Panc1 (cell line): ENCODE measurements around the gene CDKN1C. TPM values are rescaled to one million over a fixed set of nuclear protein-coding genes. Genes with fewer than 3 reads are reported as not detected.
A peak's percentile ranks its signal among the peaks of the same experiment; 100 is the strongest.

ENCODE experiments used
- ATAC-seq: fragments of 200-7000 bp; cut with Tn5 transposase; 2 replicates; pipeline ENCODE4 v1.9.1; 2020; ENCODE audit warnings: mild to moderate bottlenecking, moderate library complexity
- BruUV-seq: library from RNA; stranded (reverse); fragments of 400-500 nt; replicated peaks from 2 replicates; lab custom pipeline; 2021; lab: Mats Ljungman, UMichigan
- CTCF ChIA-PET: fragments of 300-600 bp; sonication (Branson Sonifier 250); formaldehyde crosslinking; loops from one replicate; lab custom pipeline; 2022; ENCODE audit warnings: antibody characterized with exemption; lab: Charles Lee
- POLR2A ChIA-PET: fragments of 300-600 bp; sonication (Branson Sonifier 250); formaldehyde crosslinking; loops from one replicate; lab custom pipeline; 2022; ENCODE audit warnings: antibody characterized with exemption; lab: Charles Lee
- DNase-seq: peaks from one replicate; pipeline ENCODE4 v3.0.0-alpha.2; 2010; ENCODE audit warnings: low read depth, low spot score
- H3K27ac ChIP-seq: 2 replicates; pipeline ENCODE4 v1.5.1; 2011; ENCODE audit warnings: mild to moderate bottlenecking, low read length, inconsistent platforms
- H3K27me3 ChIP-seq: fragments of 200-500 bp; sonication (Bioruptor generic); 2 replicates; pipeline ENCODE4 v1.6.0; 2014; ENCODE audit warnings: low read length, inconsistent platforms; ENCODE audit not compliant: control insufficient read depth, insufficient read depth
- H3K36me3 ChIP-seq: fragments of 200-500 bp; sonication (Bioruptor generic); 2 replicates; pipeline ENCODE4 v1.5.1; 2014; ENCODE audit warnings: inconsistent platforms, mild to moderate bottlenecking, low read length, moderate library complexity; ENCODE audit not compliant: control insufficient read depth, insufficient read depth
- H3K4me1 ChIP-seq: 2 replicates; pipeline ENCODE4 v1.5.1; 2011; ENCODE audit warnings: inconsistent platforms, mild to moderate bottlenecking, low read length, moderate library complexity; ENCODE audit not compliant: control insufficient read depth, insufficient read depth
- H3K4me3 ChIP-seq, 2 experiments: 2 replicates each; pipeline ENCODE4 v1.5.1; 2011 to 2012; ENCODE audit warnings: low read depth in 2 of 2, low read length in 2 of 2, mild to moderate bottlenecking in 2 of 2, inconsistent platforms in 1 of 2, moderate library complexity in 1 of 2
- H3K9me3 ChIP-seq: fragments of 200-500 bp; sonication (Bioruptor generic); 2 replicates; pipeline ENCODE4 v1.5.1; 2014; ENCODE audit warnings: low read depth, mild to moderate bottlenecking, inconsistent platforms, low read length, moderate library complexity; ENCODE audit not compliant: control insufficient read depth, insufficient read depth
- CTCF ChIP-seq: fragments of 450-650 bp; IDR thresholded peaks from 2 replicates; pipeline ENCODE4 v1.5.1; 2017; ENCODE audit warnings: mild to moderate bottlenecking
- POLR2AphosphoS5 ChIP-seq: IDR thresholded peaks from 2 replicates; pipeline ENCODE4 v1.6.1; 2012; ENCODE audit warnings: mild to moderate bottlenecking, low read depth, low read length, moderate library complexity
- REST ChIP-seq, 2 experiments: IDR thresholded peaks; 2 replicates each; pipeline ENCODE4 v1.6.1; 2011 to 2012; ENCODE audit warnings: low read depth in 2 of 2, control low read depth in 1 of 2, low read length in 1 of 2, mild to moderate bottlenecking in 1 of 2, moderate library complexity in 1 of 2; ENCODE audit not compliant: insufficient read depth in 1 of 2
- SIN3A ChIP-seq: IDR thresholded peaks from 2 replicates; pipeline ENCODE4 v1.6.1; 2012; ENCODE audit warnings: low read depth, mild to moderate bottlenecking, low read length, moderate library complexity, borderline replicate concordance; ENCODE audit not compliant: insufficient read depth
- TCF7L2 ChIP-seq: IDR thresholded peaks from 2 replicates; pipeline ENCODE4 v1.6.1; 2011; ENCODE audit warnings: mild to moderate bottlenecking, low read depth, low read length, inconsistent platforms
- in situ Hi-C: cut with HindIII; loops from 2 replicates; pipeline ENCODE4 v1.10.0; 2016; ENCODE audit warnings: low sequenced_read_pairs, low pct_unique_long_range_greater_than_20kb
- intact Hi-C: fragments of 100-400 bp; cut with micrococcal nuclease; formaldehyde crosslinking; loops from one replicate; pipeline ENCODE4 v1.10.0; 2022; ENCODE audit not compliant: unreplicated experiment
- total RNA-seq: library from RNA; stranded (reverse); gene quantifications from one replicate; pipeline ENCODE4 v1.2.1, GENCODE V29; 2021; ENCODE audit not compliant: unreplicated experiment

The CDKN1C gene
- total RNA-seq, 1 experiment from 2014 or later, result 4.6 TPM

DNA sequence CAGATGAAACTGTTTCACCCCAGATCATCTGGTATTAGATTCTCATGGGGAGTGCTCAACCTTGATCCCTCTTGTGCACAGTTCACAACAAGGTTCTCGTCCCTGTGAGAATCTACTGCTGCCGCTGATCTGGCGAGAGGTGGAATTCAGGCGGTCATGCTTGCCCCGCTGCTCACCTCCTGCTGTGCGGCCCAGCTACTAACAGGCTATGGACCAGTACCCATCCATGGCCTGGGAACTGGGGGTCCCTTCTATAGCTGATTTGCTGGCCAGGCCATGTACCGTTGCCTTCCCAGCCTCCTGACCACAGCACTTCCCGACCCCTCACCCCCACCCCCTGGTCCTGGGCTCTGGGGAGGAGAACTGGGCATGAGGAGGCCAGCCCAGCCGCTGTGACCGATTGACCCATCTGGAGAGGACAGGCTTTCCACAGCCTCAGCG, 41.1 kb upstream of the CDKN1C start:
- ATAC-seq (no peak), DNase-seq (no peak)
- Histone ChIP-seq H3K36me3 (no peaks in the 10 kb centered on the region; the same call in 1 of the 2 replicates), H3K27me3 (no peaks in the 10 kb centered on the region), H3K27ac (peak overlapping the region; percentile 87), H3K4me1 (peaks cover 53% of the 10 kb centered on the region), H3K4me3 (peak overlapping the region; percentile 84 to 98), H3K9me3 (no peaks in the 10 kb centered on the region)
- no TSS peak for BruUV-seq
- no peak for TF ChIP-seq TCF7L2
- intact Hi-C loops (no loop called here), in situ Hi-C loops (no loop called here)
- POLR2A ChIA-PET, result interaction anchor here (0.6 kb wide), 1 partner anchor 65 kb away, joined by 3 read pairs; the partner anchor contains the start of gene NAP1L4
- CTCF ChIA-PET, result interaction anchor here (0.8 kb wide), 1 partner anchor 1395 kb away, joined by 3 read pairs; no protein-coding TSS in a partner anchor

- TF ChIP-seq TCF7L2 (no peak), REST (IDR thresholded peaks at IDR 0.05; ENCODE audit: insufficient read depth in 1 of 2, low read depth in 2 of 2, low read length in 1 of 2) (no peak), CTCF (no peak), SIN3A (no peak), POLR2AphosphoS5 (no peak)
- CTCF ChIA-PET, result interaction anchor here (0.9 kb wide), 1 partner anchor 24 kb away, joined by 5 read pairs; no protein-coding TSS in a partner anchor
- H3K9me3 ChIP-seq, result no peaks in the 10 kb centered on the region
- intact Hi-C loops (no loop called here), in situ Hi-C loops (no loop called here)
- ATAC-seq, result no peak
- H3K27me3 ChIP-seq, result no peaks in the 10 kb centered on the region
- H3K4me3 ChIP-seq, result no peak overlapping the region
- POLR2A ChIA-PET, result no interaction called here
- peak overlapping the region; percentile 36; the same call in 1 of the 2 replicates for H3K27ac ChIP-seq
- no peak for DNase-seq
- H3K36me3 ChIP-seq, result no peaks in the 10 kb centered on the region; the same call in 1 of the 2 replicates
- no TSS peak for BruUV-seq
- peaks cover 41% of the 10 kb centered on the region for H3K4me1 ChIP-seq
These were observed 39.5 kb upstream of the CDKN1C start for GRCh38 chr11:2924821-2925675.
